ENCODE results near the gene PCDHA1.
A peak's percentile ranks its signal among the peaks of the same experiment; 100 is the strongest.

The PCDHA1 gene

GRCh38 chr5:140881889-140882590, 96.1 kb downstream of the PCDHA1 start, which contains the start of gene PCDHA13:
TSS of gene PCDHA13 (plus strand) at chr5:140882124. CDS start at chr5:140882269, 145 bp downstream.
- DNase-seq (ENCODE audit: low read depth, low spot score): no peak
- no peak within 1 kb of the TSS for H3K4me3 ChIP-seq (ENCODE audit: low read length)

GRCh38 chr5:140882591-140882899, 96.6 kb downstream of the PCDHA1 start:
- H3K4me3 ChIP-seq (ENCODE audit: low read length): no peak overlapping the region
- peak; percentile 6 for DNase-seq (ENCODE audit: low read depth, low spot score)

DNA sequence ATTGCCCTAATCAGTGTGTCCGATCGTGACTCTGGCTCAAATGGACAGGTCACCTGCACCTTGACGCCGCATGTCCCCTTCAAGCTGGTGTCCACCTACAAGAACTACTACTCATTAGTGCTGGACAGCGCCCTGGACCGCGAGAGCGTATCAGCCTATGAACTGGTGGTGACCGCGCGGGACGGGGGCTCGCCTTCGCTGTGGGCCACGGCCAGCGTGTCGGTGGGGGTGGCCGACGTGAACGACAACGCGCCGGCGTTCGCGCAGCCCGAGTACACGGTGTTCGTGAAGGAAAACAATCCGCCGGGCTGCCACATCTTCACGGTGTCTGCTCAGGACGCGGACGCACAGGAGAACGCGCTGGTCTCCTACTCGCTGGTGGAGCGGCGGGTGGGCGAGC, 97.4 kb downstream of the PCDHA1 start:
- no peak for DNase-seq (ENCODE audit: low read depth, low spot score)
- H3K4me3 ChIP-seq (ENCODE audit: low read length): no peak overlapping the region

DNA sequence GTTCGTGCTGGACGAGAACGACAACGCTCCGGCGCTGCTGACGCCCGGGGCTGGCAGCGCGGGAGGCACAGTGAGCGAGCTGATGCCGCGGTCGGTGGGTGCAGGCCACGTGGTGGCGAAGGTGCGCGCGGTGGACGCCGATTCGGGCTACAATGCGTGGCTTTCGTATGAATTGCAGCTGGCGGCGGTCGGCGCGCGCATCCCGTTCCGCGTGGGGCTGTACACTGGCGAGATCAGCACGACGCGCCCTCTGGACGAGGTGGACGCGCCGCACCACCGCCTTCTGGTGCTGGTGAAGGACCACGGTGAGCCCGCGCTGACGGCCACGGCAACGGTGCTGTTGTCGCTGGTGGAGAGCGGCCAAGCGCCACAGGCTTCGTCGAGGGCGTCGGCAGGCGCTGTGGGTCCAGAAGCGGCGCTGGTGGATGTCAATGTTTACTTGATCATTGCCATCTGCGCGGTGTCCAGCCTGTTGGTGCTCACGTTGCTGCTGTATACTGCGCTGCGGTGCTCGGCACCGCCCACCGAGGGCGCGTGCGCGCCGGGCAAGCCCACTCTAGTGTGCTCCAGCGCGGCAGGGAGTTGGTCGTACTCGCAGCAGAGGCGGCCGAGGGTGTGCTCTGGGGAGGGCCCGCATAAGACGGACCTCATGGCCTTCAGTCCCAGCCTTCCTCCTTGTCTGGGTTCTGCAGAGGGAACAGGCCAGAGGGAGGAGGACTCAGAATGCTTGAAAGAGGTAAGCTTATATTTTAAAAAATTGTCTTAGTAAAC, 98.2 kb downstream of the PCDHA1 start:
- no peak for DNase-seq (ENCODE audit: low read depth, low spot score)
- H3K4me3 ChIP-seq (ENCODE audit: low read length): no peak overlapping the region

GRCh38 chr5:140916325-140916724, 130.4 kb downstream of the PCDHA1 start:
- no peak overlapping the region for H3K4me3 ChIP-seq (ENCODE audit: low read length)
- no peak for DNase-seq (ENCODE audit: low read depth, low spot score)

DNA sequence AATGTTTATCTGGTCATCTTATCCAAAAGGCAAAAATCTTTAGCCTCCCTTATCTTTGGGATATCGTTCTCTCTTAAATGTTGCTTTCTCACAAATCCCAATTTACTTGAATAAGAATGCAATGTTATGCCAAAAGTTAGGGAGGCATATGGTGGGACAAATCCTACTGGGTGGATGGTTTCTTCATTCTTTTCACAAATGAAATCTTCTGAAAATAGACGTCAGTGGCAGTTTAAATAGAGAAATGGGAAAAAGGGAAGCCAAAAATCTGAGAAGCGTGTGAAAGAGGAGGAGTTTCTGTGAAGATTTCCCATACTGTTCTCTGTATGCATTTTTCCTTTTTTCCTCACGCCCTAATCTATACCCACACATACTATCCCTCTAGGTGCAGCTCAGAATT, 137.7 kb downstream of the PCDHA1 start:
- no peak for DNase-seq (ENCODE audit: low read depth, low spot score)
- H3K4me3 ChIP-seq (ENCODE audit: low read length): no peak overlapping the region

DNA sequence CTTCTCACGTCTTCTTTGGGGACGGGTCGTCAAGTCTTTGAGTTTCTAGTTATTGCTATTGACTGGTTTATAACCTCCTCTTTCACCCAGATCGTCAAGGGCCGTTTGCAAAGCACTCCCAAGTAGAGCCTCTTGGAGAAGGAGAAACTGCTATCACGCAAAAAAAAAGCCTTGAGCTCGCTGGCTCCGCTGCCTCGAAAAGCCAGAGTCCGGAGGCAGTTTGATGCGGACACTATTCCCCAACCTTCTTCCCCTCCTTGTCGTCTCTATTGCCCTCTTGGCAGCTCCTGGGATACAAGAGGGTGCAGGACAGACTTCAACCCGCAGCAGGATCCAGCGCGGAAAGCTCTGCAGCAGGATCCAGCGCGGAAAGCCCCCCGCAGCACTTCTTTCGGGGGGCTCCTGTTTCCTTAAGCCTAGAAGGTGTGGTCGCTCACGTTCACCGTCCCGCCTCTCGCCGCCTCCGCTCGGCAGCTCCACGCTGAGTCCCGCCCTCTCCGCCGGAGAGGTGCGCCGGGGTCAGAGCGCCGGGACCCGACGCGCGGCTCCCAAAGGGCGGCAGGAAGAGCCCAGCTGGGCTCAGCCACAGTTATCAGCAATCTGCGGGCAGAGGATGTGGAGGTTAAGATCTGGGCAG, 140.0 kb downstream of the PCDHA1 start, which contains the start of gene PCDHAC1:
Gene PCDHAC1 (plus strand): TSS at position 494 of the 637 bp plus-strand sequence. CDS start 594 bp downstream, outside the sequence.
- DNase-seq (ENCODE audit: low read depth, low spot score): no peak
- no peak within 1 kb of the TSS for H3K4me3 ChIP-seq (ENCODE audit: low read length)

DNA sequence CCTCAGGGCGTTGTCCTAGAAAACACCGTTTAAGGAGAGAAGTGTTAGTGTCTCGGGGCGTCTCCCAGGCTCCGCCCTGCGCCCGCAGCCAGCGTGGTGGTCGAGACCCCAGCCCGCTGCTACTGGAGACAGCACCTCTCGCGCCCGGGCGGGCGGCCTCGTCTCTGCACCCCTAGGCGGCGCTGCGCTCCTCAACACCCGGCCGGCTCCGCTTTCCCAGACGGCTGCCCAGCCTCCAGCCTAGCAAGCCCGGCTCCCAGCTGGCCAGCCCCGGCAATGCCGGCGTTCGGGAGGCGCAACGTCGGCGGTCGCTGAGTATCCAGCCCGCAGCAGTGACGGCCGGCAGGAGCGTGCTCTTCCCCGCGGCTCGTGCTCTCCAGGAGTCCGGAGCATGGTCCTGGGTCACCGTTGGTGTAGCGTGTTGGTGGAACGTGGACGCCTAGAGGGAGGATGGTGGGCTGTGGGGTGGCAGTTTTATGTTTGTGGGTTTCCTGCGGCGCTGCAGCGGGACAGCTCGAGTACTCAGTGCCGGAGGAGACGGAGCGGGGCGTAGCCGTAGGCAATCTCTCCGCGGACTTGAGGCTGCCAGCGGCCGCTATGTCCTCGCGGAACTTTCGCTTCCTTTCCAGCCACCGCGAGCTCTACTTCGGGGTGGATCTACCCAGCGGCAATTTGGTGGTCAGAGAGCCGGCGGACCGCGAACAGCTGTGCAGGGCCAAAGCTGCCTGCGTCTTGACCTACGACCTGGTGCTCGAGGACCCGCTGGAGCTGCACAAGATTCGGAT, 140.7 kb downstream of the PCDHA1 start:
- H3K4me3 ChIP-seq (ENCODE audit: low read length): no peak overlapping the region
- peak; percentile 17 for DNase-seq (ENCODE audit: low read depth, low spot score)

DNA sequence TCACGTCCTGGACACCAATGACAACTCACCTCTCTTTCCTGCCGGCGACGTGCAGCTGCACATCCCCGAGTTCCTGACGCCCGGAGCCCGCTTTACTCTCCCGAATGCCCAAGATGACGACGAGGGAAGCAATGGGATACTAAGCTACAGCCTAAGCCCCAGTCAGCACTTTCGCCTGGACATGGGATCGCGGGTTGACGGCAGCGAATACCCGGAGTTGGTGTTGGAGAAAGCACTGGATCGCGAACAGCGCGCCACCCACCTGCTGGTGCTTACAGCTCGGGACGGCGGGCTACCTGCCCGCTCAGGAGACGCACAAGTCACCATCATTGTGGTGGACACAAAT, 141.3 kb downstream of the PCDHA1 start:
- no peak for DNase-seq (ENCODE audit: low read depth, low spot score)
- no peak overlapping the region for H3K4me3 ChIP-seq (ENCODE audit: low read length)

GRCh38 chr5:140934964-140935606, 149.1 kb downstream of the PCDHA1 start:
- H3K4me3 ChIP-seq (ENCODE audit: low read length): no peak overlapping the region
- no peak for DNase-seq (ENCODE audit: low read depth, low spot score)

DNA sequence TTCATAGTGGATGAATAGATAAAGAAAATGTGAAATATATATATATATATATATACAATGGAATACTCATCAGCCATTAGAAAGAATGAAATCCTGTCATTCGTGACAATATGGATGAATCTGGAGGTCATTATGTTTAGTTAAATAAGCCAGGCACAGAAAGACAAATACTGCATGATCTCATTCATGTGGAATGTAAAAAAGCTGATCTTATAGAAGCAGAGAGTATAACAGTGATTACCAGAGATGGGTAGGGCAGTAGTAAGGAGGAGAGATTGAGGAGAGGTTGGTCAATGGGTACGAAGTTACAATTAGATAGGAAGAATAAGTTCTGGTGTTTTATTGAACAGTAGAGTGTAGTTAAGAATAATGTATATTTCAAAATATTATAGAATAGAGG, 160.6 kb downstream of the PCDHA1 start:
- H3K4me3 ChIP-seq (ENCODE audit: low read length): no peak overlapping the region
- DNase-seq (ENCODE audit: low read depth, low spot score): no peak

- no peak for DNase-seq (ENCODE audit: low read depth, low spot score)
These were observed 165.7 kb downstream of the PCDHA1 start for GRCh38 chr5:140951636-140952035.

GRCh38 chr5:140953234-140953633, 167.3 kb downstream of the PCDHA1 start:
- DNase-seq (ENCODE audit: low read depth, low spot score): no peak
- H3K4me3 ChIP-seq (ENCODE audit: low read length): no peak overlapping the region

More at GRCh38 chr5:140951636-140952035, 165.7 kb downstream of the PCDHA1 start:
- H3K4me3 ChIP-seq (ENCODE audit: low read length): no peak overlapping the region

DNA sequence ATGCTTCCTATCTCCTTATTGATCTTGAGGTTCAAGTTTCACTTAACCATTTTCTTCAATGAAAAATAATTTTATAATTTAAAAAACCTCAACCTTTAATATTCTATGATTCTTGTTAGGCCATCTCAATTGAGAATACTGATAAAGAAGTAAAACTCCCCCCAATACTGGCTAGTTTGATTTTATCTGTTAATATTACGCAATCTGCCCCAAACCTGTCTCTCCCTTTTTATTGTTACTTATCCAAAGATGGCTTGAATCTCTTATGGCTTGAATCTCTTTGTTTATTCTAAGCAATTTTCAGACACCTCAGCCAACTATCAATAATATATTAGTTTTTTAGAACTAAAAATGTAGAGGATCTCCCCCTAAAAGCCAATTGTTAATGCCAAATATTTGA, 176.2 kb downstream of the PCDHA1 start:
- H3K4me3 ChIP-seq (ENCODE audit: low read length): no peak overlapping the region
- DNase-seq (ENCODE audit: low read depth, low spot score): no peak

- H3K4me3 ChIP-seq (ENCODE audit: low read length): no peak overlapping the region
- DNase-seq (ENCODE audit: low read depth, low spot score): no peak
These were observed 178.4 kb downstream of the PCDHA1 start for GRCh38 chr5:140964356-140964755.

DNA sequence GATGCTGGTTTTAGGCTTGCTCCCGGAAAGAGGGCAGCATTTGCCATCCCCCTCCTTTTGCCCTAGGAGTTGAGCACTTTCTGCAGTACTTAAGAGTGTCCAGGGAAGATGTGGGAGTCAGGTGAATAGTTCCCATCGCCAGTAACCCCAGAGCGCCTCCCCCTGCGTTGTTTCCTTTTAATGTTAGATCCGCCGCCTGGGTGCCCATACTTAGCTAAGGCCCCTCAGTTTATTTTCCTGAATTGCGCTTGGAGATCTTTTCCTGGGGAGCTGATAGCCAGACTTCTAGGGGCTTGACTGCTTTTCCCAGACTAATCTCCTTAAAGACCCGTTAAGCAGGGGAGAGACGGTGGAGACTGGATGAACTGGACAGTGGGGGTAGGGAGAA, 180.0 kb downstream of the PCDHA1 start:
- no peak for DNase-seq (ENCODE audit: low read depth, low spot score)
- no peak overlapping the region for H3K4me3 ChIP-seq (ENCODE audit: low read length)

DNA sequence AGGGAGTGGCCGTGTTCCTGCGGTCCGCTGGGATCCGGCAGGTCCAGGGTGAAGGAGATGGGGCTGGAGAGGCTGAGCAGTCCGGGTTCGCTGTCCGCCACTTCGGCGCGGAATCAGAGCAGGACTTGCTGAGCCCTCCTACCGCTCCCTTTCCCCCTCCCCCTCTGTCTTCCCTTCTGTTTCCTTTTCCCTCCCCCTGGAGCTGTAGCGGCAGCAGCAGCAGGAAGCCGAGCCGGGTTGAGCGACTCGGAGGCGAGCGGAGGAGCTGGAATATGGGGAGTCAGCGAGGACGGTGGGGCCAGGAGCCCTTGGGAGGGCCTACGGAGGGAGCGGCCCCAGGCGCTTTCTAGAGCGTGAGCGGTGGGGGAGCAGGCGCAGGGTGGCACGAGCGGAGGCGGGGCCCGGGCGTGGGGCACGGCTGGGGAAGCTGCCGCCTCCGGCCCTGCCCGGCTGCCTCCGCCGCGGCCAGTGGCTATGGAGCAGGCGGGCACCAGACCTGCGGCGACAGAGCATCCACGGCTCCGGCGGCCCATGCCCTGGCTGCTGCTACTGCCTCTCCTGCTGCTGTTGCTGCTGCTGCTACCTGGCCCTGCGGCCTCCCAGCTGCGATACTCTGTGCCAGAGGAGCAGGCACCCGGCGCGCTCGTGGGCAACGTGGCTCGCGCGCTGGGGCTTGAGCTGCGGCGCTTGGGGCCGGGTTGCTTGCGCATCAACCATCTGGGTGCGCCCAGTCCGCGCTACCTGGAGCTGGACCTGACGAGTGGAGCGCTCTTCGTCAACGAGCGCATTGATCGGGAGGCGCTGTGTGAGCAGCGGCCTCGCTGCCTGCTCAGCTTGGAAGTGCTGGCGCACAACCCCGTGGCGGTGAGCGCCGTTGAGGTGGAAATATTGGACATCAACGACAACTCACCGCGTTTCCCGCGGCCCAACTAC, 180.6 kb downstream of the PCDHA1 start, which contains the start of gene PCDHAC2:
Gene PCDHAC2 (plus strand): TSS at position 184 of the 933 bp plus-strand sequence. CDS start 291 bp downstream, at position 475.
- no peak for DNase-seq (ENCODE audit: low read depth, low spot score)
- H3K4me3 ChIP-seq (ENCODE audit: low read length): no peak within 1 kb of the TSS
